ENCODE measurements around the gene BFAR.

DNA sequence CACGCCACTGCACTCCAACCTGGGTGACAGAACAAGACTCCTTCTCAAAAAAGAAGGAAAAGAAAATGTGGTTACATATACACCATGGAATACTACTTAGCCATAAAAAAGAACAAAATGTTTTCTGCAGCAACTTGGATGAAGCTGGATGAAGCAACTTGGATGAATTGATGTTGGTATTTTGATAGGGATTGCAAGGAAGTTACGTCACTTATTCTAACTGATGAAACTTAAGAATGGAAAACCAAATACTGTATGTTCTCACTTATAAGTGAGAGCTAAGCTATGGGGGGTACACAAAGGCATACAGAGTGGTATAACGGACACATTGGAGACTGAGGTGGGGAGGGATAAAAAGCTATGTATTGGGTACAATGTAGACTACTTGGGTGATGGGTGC lies 43.9 kb downstream of the BFAR start:
- TF ChIP-seq, protein P1, sequence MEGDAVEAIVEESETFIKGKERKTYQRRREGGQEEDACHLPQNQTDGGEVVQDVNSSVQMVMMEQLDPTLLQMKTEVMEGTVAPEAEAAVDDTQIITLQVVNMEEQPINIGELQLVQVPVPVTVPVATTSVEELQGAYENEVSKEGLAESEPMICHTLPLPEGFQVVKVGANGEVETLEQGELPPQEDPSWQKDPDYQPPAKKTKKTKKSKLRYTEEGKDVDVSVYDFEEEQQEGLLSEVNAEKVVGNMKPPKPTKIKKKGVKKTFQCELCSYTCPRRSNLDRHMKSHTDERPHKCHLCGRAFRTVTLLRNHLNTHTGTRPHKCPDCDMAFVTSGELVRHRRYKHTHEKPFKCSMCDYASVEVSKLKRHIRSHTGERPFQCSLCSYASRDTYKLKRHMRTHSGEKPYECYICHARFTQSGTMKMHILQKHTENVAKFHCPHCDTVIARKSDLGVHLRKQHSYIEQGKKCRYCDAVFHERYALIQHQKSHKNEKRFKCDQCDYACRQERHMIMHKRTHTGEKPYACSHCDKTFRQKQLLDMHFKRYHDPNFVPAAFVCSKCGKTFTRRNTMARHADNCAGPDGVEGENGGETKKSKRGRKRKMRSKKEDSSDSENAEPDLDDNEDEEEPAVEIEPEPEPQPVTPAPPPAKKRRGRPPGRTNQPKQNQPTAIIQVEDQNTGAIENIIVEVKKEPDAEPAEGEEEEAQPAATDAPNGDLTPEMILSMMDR (IDR thresholded peaks at IDR 0.05; ENCODE audit: low read depth, low read length, poor library complexity, severe bottlenecking): no peak
- no peak for TF ChIP-seq EZH2phosphoT487 (IDR thresholded peaks at IDR 0.05; ENCODE audit: borderline replicate concordance, low read length)

All from DOHH2 (cell line).